GM21360 (cell line): ENCODE measurements around the gene ELL.

Experiments used
- ATAC-seq: cut with Tn5 transposase; IDR thresholded peaks from one replicate; pipeline ENCODE4 v1.9.1; 2021; ENCODE audit warnings: mild to moderate bottlenecking, moderate library complexity; ENCODE audit not compliant: unreplicated experiment

Gene ELL

DNA sequence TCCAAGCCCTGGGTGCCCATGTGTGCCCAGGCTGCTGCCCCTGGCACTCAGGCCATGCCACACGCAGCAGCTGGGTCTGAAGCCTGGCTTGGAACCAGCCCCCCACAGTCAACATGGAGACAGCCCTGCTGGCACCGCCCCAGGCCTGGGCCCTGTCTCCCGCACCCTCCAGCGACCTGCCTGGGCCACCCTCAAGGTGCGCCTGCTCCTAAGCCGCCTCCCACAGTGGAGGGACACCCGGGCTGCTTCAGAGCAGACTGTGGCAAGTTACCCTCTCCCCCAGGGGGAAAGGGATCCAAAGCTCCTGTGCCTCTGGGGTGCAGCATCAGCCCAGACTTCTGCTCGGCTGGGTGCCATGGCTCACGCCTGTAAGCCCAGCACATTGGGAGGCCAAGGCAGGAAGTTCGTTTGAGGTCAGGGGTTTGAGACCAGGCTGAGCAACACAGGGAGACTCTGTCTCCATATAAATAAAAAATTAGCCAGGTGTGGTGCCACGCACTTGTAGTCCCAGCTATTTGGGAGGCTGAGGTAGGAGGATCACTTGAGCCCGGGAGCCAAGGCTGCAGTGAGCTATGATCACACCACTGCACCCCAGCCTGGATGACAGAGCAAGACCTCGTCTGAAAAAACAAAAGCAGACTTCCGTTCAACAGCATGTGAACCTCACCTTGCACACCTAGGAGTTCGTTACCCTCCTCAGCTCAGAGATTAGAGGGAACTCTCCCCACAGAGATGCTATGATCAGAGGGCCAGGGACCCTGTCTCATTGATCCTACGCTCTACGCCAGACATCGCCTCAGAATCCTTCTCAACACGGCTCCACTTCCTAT lies 15.6 kb downstream of the ELL start:
- ATAC-seq: no peak

DNA sequence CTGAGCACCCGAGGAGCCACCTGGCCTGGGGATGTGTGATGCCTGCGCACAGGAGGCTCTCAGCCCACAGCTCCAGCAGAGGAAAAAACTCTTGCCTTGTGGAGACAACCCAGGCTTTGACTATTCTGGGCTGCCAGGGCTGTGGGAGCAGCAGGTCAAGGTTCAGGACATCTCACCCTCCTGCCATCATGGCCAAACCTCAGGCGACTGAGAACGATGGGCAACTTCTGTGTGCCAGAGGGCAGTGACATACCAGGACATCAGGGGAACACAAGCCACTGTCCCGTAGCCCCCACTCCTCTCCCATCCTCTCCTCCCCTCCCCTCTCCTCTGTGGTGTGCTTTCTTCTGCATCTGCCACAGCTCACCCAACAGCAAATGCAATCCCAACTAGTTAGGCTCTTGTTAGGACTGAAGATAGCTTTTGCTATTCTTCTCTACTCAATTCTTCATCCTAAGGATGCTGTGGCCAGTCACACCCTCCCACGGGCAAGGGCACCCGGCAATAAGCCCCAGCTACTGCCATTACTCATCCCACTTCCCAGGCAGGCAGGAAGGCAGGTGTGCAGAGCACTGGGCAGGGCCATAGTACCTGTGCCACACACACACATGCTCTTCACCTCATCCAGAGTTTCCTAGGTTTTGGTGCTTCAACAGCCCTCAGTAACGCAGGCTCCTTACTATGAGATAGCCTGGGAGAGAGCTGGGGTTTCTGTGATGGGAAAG lies 16.8 kb downstream of the ELL start:
- ATAC-seq: no peak

DNA sequence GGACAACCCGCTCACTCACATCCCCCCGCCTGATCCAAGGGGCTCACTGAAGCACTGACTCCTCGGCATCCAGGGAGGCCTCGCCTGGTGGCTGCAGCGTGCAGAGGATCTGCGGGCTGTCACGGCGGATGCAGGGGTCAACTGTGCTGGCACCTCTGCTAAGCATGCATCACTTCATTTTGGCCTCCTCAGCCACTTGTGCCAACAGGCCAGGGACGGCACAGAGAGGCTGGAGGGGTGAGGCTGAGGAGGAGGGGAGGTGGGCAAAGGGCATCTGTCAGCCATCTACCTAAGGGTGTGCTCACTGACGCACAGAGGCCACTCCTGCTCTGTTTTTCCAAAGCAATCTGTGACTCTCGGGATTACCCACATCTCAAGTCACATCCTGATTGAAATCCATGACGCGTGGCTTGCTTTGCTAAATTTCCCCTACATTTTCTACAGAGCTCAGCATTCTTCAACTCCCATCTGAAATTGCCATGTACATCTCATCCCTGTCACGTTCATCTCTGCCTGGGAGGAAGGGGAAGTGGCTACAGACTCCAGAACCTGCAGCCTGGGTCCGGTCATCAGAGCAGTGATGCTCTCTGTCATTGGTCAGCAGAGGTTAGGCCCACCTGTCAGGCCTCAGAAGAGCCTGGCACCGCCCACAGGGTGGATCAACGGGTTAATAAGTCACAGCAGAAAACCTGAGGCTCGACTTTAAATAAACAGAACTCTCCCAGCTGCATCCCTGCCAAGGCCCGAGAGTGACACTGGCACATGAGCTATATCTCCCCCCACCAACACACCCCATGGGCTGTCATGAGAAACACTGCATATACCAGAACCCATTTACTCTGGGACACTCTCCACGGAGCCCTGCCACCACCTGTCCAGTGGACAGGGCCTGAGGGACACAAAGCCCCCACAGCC lies 17.6 kb downstream of the ELL start:
- no peak for ATAC-seq

DNA sequence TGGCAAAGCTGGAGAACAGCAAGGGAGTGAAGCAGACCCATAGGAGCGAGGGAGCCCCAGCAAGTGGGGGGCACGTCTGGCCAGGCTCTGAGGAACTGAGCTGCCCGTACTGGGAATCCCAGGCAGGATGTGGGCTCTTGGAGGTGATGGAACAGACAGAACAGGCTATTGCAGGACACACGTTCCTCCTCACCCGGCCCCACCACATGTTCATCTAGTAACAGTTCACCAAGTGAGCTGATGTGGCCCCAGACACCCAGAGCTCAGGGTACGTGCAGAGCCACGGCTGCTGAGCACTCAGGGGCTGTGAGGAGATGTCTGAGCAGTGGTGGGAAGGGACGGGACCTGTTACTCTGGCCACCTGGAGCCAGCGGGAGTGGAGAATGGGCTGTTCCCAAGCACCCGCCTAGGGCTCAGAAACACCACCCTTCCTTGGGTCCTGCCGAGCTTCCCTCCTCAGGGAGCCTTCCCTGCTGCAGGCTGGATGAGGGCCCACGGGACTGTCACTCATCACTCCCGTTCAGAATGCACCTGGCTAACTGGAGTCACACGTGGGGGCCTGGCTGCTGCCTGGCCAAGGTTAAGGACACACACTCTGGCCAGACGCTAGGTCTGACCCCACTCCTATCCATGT lies 18.4 kb downstream of the ELL start:
- no peak for ATAC-seq

DNA sequence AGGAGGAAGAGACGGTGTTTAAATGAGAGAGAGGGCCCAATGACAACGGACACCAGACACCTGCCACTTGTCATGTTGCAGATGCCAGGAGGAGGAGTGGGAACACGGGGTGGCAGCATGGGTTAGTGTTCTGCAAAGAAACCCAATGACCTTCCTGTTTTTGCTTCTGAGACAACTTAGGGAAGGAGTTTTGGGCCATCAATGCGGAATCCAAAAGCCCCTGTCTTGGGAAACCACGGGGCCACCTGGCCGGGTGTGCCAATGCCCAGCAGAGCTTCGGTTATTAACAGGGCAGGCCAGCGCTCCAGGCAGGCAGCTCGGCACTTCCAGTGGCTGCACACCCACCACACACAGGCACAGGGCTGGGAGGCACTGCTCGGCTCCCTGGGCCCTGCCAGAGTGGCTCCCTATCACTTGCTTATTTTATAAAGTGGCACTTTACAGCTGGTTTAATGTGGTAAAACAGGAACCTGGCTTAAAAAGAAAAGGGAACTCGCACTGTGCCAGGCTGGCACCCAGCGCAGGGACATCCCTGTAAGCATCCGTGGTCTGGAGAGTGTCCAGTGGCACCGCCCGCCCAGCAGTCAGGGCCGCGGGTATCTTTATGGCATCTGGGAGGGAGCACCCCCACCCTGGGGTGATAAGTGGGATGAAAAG lies 19.1 kb downstream of the ELL start:
- ATAC-seq: no peak

DNA sequence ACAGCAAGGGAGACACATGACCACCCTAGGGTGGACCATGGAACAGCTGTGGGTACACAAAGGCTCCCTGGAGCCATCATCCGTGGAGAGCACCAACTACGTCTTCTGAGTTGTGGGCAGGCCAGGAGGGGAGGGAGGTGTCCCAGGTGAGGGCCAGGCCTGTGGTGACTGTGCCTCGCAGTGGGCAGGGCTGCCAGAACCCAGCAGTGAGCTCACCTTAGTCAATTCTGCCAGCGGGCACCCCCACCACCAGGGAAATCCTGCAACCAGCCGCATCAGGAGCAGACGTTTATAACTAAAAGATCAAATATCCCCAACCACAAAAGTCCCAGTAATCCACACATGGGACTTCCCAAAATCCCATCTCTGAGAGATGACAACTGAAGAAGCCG lies 19.6 kb downstream of the ELL start:
- ATAC-seq: no peak

DNA sequence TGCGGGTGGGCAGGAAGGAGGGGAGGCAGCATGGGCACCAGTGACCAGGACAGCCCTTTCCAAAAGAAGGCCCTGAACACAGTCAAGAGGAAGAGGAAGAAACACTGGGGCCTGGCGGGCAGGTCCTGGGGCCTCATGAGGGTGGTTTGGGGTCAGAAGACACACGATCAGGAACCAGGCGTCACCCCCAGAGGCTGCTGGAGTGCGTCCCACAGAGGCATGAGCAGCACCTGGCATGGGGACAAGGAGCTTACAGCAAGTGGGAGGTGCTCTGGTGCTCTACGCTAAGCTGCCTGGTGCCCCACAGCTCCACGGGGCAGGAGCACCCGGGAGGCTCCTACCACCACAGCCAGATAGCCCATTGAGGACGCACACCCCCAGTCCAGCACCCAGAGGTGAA lies 20.0 kb downstream of the ELL start:
- ATAC-seq: no peak

DNA sequence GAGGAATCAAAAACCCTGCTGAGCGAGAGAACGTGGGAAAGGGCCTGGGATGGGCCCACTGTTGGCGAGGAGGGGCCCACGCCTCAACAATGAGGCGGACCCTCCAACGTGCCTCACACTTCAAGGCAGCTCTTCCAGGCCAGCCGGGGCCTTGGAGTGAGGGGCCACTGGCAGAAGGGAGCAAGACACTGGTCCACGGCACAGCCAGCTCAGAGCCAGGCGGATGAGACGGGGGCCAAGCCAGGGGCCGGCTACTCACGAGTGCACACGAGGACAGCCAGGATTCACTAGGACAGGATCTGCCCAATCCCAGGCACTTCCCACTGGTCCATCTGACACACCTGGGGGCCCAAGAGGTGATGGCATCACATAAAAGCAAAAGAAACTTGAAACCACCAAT lies 20.5 kb downstream of the ELL start:
- no peak for ATAC-seq

DNA sequence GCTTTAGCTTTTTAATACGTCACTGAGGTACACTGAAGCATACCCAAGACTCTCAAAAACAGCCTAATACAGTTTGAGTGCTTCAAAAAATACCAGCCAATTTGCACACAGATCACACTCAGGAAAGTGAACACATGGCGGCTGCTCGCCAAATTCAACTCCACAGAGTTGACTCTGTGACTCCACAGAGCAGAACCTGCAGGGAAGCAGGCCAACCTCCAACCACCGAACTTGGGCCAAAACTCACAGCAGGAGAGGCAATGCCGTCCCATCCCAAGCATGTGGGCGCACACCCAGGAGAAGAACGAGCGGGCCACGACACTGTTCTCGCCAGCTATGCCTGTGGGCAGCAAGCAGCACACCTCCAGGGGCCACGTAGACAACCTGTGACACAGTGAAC lies 21.1 kb downstream of the ELL start:
- ATAC-seq: no peak

DNA sequence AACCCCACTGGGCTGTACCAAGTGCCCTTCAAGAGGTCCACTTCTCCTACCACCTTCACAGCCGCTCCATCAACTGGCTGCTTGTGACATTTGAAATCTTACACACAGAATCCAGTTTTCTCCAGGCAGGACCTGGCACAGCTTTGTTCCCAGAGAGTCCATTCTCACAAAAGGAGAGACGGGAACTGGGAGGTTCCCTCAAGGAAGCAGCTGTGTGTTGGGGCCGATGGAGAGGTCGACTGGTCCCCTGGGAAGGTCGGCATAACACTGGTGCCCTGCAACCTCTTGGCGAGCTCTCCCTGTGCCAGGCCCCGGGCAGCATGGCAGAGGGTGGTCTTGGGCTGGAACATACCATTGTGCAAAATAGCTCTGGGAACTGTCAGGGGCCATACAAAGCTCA lies 21.5 kb downstream of the ELL start:
- ATAC-seq: no peak

DNA sequence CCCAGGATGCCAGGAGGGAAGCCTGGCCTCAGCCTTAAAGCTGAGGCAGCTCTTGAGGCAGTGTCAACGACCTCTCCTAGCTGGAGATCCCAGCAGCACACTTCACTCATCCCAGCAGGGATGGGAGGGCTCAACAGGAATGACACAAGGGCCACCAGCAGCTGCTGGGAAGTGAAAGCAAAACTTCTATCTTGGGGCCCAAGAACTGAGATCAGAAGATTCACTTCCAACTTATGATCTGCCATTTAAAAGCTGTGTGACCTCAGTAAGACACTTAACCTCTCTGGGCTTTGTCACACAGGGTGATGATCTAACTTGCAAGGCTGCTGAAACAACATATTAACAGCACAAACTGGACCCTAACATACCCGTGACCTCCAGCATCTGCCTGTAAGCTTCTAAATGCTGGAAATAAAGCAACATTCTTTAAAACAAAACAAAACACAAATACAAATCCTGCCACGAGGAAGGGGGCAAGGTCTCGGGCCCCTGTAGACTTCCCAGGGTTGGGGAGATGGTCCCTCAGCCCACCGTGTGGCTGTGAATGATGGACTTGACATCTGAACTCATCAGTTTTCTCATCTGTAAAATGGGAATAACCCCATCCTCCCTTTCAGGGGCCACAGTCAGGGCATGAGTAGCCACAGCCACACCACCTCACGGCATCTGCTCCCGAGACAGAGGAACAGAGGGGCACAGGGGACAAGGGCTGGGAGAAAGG lies 22.7 kb downstream of the ELL start:
- ATAC-seq: no peak

DNA sequence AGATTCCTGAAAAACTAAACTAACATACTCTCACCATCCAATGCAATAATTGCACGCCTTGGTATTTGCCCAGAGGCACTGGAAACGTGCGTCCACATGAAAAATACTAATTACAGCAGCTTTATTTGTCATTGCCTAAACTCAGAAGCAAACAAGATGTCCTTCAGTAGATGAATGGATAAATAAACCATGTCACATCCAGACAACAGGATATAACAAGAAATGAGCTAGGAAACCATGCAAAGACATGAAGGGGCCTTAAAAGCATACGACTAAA lies 25.0 kb downstream of the ELL start:
- ATAC-seq: no peak

DNA sequence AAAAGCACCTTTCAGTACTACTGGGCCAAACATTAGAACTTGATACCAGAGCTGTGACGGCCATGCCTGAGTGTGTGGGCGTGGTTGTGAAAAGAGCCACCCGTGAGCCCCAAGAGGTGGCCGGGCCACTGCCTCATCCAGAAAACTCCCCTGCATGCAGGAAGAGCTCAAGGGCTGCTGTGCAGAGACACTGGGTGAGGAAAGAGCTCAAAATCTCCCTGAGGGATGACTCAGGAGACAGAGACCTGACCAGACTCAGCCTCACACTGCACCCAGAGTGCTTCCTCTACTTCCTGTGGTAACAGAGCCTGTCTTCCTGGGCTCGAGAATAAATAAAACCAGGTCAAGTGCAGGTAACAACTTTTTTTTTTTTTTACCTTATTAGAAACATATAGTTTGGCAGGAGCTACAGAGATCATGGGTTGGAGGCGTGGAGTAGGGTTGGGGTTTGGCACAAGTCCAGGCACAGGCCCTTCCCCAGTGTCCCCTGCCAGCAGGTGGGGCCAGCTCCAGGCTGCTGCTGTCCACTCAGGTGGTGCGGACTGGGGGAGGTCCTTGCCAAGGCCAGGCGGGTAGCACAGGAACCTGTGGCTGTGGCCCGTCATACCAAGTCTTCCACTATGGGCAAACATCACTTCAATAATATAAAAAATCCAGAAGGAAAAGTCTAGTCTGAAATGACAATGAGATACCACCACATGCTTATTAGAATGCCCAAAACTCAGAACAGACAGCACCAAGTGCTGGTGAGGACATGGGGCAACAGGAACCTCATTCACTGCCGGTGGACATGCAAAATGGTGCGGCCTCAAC lies 25.5 kb downstream of the ELL start:
- ATAC-seq: no peak

DNA sequence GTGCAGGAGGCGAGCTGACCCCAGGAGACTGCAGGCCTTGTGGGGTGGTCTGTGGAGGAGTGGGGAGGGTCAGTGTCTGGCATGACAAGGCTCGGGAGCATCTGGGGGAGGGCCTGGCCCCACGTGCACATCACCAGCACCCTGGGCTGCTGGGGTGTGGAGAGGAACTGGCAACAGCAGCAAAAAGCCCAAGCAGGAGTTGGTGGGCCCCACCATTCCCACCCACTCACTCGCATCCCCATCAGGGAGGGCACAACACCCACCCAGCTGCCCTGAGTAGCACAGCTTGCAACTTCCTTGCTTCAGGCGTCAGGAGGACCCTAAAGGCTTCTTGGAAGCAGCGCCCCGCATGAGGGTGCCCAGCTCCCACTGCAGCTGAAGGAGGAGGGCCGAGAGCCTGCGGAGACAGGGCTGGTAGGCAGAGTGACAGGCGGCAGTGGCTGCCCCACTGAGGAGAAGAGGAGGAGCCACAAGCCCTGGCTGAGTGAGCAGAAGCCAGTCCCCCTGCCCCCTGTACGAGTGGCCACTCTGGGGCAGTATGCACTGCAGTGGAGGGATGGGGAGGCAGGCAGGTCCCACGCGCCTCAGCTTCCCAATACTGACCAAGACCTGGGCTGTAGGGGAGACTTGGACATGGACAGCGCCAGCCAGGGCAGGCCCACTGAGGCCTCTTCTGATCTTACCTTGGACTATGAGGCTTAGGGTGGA lies 26.5 kb downstream of the ELL start:
- no peak for ATAC-seq

DNA sequence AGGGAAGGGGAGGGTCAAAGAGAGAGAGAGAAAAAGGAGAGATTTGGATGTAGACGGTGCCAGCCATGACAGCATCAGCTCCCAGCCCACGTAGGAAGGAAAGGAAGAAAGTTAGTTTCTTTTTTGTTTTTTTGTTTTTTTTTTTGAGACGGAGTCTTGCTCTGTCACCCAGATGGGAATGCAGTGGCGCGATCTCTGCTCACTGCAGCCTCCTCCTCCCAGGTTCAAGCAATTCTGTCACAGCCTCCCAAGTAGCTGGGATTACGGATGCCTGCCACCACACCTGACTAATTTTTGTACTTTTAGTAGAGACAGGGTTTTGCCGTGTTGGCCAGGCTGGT lies 27.6 kb downstream of the ELL start:
- ATAC-seq: no peak

DNA sequence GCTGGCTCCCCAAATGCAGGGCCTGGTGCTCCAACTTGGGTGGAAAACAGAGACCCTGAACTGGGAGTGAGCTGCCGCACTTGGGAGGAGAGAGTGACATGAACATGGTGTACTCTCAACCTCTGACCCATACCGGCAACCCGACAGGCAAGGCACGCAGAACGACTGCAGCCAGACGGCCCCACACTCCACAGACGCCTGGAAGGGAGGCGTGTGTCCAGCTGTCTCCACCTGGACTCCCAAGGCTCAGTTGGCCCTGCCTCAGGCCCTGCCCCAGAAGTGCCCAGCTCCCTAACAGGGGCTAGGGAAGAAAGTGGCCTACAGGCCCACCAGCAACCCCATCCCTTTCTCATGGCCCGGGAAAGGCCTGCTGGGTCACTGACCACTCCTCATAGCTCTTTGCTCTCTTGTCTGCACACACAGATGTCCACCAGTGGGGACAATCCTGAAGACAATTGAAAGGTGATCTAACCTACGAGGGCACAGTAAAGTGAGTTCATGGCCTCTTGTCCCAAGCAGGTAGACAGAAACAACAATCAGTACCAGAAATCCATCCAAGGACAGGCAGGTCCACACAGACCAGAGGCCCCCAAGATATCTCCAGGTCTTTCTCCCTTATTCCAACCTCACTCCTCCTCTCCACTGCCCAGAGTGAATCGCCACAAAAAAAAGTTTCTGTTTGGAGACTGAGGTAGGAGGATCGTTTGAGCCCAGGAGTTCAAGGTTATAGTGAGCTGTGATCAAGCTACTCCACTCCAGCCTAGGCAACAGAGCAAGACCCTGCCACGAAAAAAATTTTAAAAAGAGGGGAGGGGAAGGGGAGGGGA lies 28.2 kb downstream of the ELL start:
- ATAC-seq: no peak

DNA sequence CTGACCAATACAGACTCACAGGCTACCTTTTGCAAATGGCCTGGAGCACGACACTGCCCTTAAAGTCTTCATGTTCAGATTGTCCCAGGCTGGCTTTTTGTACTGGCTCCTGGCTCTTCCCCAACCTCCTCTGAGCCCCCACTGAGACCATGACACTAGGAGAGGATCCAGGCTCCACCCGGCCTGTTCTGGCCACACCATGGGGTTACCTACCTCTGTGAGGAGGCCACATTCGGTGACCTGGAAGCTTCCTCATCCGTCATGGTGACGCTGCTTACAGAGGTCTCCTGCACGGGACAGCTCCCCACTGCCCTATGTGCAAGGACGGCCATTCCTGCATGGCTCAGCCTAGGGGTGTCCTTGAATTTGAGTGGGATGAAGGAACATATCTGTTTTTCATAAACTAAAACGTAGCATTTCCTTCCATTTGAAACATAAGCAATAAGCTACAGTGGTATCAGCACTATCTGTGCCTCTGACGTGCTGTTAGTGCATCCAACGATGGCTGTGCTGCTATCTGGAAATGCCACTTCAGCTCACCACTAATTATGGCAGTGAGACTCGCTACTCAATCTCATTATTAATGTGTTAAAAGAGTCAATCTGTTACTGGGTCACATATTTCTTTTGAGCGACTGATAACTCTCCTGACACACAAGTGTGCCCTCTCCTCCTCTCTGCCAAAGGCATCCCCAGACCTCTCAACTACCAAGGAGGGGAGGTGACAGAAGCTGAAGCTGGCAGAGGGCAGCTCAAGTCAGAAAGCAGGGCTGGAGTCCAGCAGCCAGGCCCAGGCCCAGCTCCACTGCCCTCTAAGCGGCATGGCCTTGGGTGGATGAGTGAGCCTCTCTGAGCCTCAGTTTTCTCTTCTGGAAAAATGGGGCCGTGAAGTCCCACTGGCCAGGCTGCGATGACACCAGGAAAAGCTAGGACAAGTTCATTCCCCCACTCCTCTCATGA lies 29.6 kb downstream of the ELL start:
- ATAC-seq: no peak
